Peyer's patch (tissue), 4 donors: ENCODE results near the gene NR2E1. TPM values are rescaled to one million over a fixed set of nuclear protein-coding genes. Genes with fewer than 3 reads are reported as not detected.

Experiments
- DNase-seq, 3 donors: peaks; one replicate each; pipeline ENCODE4 v3.0.0-alpha.2; 2017 to 2019
- H3K27ac ChIP-seq, 4 donors: fragments of 200-600 bp; sonication (generic); one replicate each; pipeline ENCODE4 v1.5.1; 2016 to 2019
- H3K27me3 ChIP-seq, 2 donors: fragments of 200-600 bp; sonication (generic); one replicate each; pipeline ENCODE4 v1.5.1; 2019
- H3K36me3 ChIP-seq, 3 donors: fragments of 200-600 bp; sonication (generic); one replicate each; pipeline ENCODE4 v1.5.1; 2016 to 2019
- H3K4me1 ChIP-seq, 4 donors: fragments of 200-600 bp; sonication (generic); one replicate each; pipeline ENCODE4 v1.5.1; 2016 to 2019
- H3K4me3 ChIP-seq, 4 donors: fragments of 200-600 bp; sonication (generic); 1 replicate in 3 of 4; 2 replicates in 1 of 4; pipeline ENCODE4 v1.5.1; 2016 to 2019; ENCODE audit warnings: mild to moderate bottlenecking in 1 of 4
- H3K9me3 ChIP-seq, 4 donors: fragments of 200-600 bp; sonication (generic); one replicate each; pipeline ENCODE4 v1.5.1; 2016 to 2019; ENCODE audit warnings: mild to moderate bottlenecking in 1 of 4
- CTCF ChIP-seq, 6 experiments: fragments of 450-650 bp in 4 of 6; fragments of 200-600 bp in 2 of 6; sonication (generic) in 1 of 6; IDR thresholded peaks; one replicate each; pipeline ENCODE4 v1.5.1; 2017 to 2019; ENCODE audit warnings: antibody characterized with exemption in 6 of 6, mild to moderate bottlenecking in 3 of 6, moderate library complexity in 1 of 6
- POLR2A ChIP-seq, 2 donors: fragments of 450-650 bp; IDR thresholded peaks; one replicate each; pipeline ENCODE4 v1.5.1; 2017; ENCODE audit warnings: antibody characterized with exemption in 2 of 2, mild to moderate bottlenecking in 2 of 2, moderate library complexity in 2 of 2
- total RNA-seq, 4 donors: library from RNA; depleted of rRNA; stranded (reverse); fragments of >200 nt; gene quantifications; one replicate each; pipeline ENCODE4 v1.1.0, GENCODE V29; 2016

NR2E1 gene
- total RNA-seq, 4 donors from 2014 or later = not detected

DNA sequence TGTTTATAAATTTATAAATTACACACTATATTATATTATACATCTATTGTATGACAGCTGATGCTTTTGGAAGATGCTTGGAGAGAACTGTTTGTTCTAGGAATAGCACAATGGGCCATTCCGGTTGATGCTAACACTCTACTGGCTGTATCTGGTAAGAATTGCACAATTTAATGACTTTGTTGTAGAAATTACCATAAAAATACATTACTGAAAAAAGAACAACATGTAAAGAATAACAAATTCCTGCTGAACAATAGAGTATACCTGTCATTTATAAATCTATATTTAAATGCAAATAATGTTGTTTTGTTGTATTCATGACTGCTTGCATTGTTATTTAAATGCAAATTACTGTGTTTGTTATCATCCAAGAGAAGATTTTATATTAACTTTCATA is 14.4 kb downstream of the NR2E1 start:
- H3K9me3 ChIP-seq = no peaks in the 10 kb centered on the region

GRCh38 chr6:108180776-108181175 is 15.0 kb downstream of the NR2E1 start:
- Histone ChIP-seq H3K27me3 (peaks cover 0 to 11% of the 10 kb centered on the region in 2 donors), H3K4me1 (peaks cover 0 to 8% (median 4%) of the 10 kb centered on the region in 4 donors), H3K4me3 (no peak overlapping the region), H3K27ac (no peak overlapping the region), H3K36me3 (no peaks in the 10 kb centered on the region), H3K9me3 (no peaks in the 10 kb centered on the region)
- DNase-seq = no peak
- TF ChIP-seq CTCF (IDR thresholded peaks at IDR 0.05) (no peak), POLR2A (IDR thresholded peaks at IDR 0.05) (no peak)

More for the DNA sequence above, 14.4 kb downstream of the NR2E1 start:
- H3K4me3 ChIP-seq = no peak overlapping the region
- H3K27ac ChIP-seq = no peak overlapping the region
- no peaks in the 10 kb centered on the region for H3K36me3 ChIP-seq
- TF ChIP-seq CTCF (IDR thresholded peaks at IDR 0.05) (no peak), POLR2A (IDR thresholded peaks at IDR 0.05) (no peak)
- no peak for DNase-seq
- peaks cover 0 to 16% of the 10 kb centered on the region in 2 donors for H3K27me3 ChIP-seq
- H3K4me1 ChIP-seq = peaks cover 0 to 13% (median 4%) of the 10 kb centered on the region in 4 donors

DNA sequence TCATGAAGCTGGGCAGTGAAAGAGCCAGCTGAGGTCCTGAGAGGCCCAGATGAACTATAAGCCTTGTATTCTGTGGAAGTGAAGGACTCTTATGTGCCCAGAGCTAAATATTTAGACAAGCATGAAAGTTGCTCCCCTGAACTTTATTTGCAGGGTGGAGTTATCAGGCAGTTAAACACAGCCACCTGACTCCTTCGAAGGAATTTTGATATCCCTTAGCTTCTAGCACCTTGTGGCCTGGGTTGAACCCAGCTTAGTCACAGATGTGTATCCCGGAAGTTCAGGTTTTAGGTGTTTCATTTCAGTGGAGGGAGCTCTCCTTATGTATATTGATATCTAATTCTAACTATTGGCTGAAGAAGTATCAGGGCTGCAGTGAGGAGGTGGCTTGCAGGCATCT is 20.4 kb downstream of the NR2E1 start:
- DNase-seq = no peak
- H3K36me3 ChIP-seq = no peaks in the 10 kb centered on the region
- no peak overlapping the region for H3K4me3 ChIP-seq
- TF ChIP-seq POLR2A (IDR thresholded peaks at IDR 0.05) (no peak), CTCF (IDR thresholded peaks at IDR 0.05) (no peak)
- no peak overlapping the region for H3K27ac ChIP-seq
- no peaks in the 10 kb centered on the region for H3K9me3 ChIP-seq
- H3K27me3 ChIP-seq = no peaks in the 10 kb centered on the region
- H3K4me1 ChIP-seq = no peaks in the 10 kb centered on the region

DNA sequence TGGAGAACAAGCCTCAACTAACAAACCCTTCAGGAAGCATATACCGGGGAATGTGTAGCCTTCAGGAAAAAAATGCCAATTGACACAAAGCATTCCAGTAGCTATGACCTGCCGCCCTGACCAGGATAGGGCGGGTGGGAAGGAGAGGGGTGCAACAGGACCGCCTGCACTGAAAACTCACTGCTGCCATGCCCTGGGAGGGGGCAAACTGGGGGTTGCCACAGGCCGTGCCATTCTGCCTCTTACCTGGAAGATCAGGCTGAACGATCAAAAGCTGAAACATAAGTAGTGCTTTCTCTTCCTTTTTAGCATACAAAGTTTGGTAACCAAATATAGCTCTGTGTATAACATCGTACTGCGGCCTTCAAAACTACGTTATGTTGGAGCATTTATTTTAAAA is 21.7 kb downstream of the NR2E1 start:
- Histone ChIP-seq H3K36me3 (no peaks in the 10 kb centered on the region), H3K4me3 (no peak overlapping the region), H3K27me3 (no peaks in the 10 kb centered on the region), H3K9me3 (no peaks in the 10 kb centered on the region), H3K27ac (no peak overlapping the region), H3K4me1 (no peaks in the 10 kb centered on the region)
- DNase-seq = no peak
- TF ChIP-seq CTCF (IDR thresholded peaks at IDR 0.05) (no peak), POLR2A (IDR thresholded peaks at IDR 0.05) (no peak)

DNA sequence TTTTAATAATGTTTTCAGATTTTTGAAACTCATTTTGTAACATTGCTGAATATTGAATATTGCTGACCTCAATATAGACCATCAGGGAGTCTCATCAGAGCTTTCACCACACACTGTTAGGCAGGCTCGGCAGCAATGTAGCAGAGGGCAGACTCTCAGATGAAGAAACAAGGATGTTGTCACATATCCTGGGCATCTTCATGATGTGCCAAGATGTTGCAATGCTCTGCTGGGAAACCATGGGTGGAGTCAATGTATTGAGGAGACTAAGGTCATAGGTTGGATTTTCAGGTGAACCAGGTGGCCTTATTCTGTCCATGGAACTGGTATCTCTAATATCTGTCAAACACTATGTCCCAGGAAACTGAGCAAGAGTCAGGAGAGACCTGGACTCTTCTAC is 27.3 kb downstream of the NR2E1 start:
- Histone ChIP-seq H3K27me3 (no peaks in the 10 kb centered on the region), H3K4me1 (no peaks in the 10 kb centered on the region), H3K36me3 (no peaks in the 10 kb centered on the region), H3K9me3 (no peaks in the 10 kb centered on the region), H3K27ac (no peak overlapping the region), H3K4me3 (no peak overlapping the region)
- no peak for DNase-seq
- no peak for TF ChIP-seq CTCF (IDR thresholded peaks at IDR 0.05)
- no peak for TF ChIP-seq POLR2A (IDR thresholded peaks at IDR 0.05)

DNA sequence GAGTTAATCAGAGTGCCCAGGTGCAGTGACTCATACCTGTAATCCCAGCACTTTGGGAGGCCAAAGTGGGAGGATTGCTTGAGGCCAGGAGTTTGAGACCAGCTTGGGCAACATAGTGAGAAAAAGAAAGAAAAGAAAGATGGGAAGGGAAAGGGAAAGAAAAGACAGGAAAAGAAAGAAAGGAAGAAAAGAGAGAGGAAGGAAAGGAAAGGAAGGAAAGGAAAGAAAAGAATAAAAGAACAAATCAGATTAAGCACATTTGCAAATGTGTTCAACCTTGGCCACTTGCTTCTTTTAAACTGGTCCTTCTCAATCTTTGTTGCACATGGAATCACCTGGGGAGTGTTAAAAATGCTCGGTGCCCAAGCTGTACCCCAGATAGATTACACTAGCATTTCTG is 28.0 kb downstream of the NR2E1 start:
- H3K9me3 ChIP-seq = no peaks in the 10 kb centered on the region
- H3K4me3 ChIP-seq = no peak overlapping the region
- no peak overlapping the region for H3K27ac ChIP-seq
- no peaks in the 10 kb centered on the region for H3K27me3 ChIP-seq
- no peaks in the 10 kb centered on the region for H3K4me1 ChIP-seq
- no peak for DNase-seq
- no peaks in the 10 kb centered on the region for H3K36me3 ChIP-seq
- TF ChIP-seq POLR2A (IDR thresholded peaks at IDR 0.05) (no peak), CTCF (IDR thresholded peaks at IDR 0.05) (no peak)
